Nephron (organoid): ENCODE measurements around the gene FAM168B.
"Not testable (repeated sequence)": the region's sequence is repeated elsewhere in the genome, so short reads cannot be mapped to it uniquely, and the experiment has no call there.

ENCODE experiments used
- H3K27ac Mint-ChIP-seq, 3 experiments: 2 replicates each; pipeline ENCODE4 v1.8.0; 2020; ENCODE audit warnings: mixed read lengths in 3 of 3, mild to moderate bottlenecking in 2 of 3, moderate library complexity in 1 of 3
- H3K27me3 Mint-ChIP-seq: 2 replicates; pipeline ENCODE4 v1.8.0; 2021; ENCODE audit warnings: low read depth, mild to moderate bottlenecking, moderate library complexity, mixed read lengths
- H3K36me3 Mint-ChIP-seq: 2 replicates; pipeline ENCODE4 v1.8.0; 2020; ENCODE audit warnings: low read depth, mixed read lengths
- H3K4me1 Mint-ChIP-seq: 2 replicates; pipeline ENCODE4 v1.8.0; 2020; ENCODE audit warnings: mixed read lengths
- H3K4me3 Mint-ChIP-seq, 3 experiments: 2 replicates each; pipeline ENCODE4 v1.8.0; 2020; ENCODE audit warnings: mild to moderate bottlenecking in 3 of 3, mixed read lengths in 3 of 3, moderate library complexity in 2 of 3
- H3K9me3 Mint-ChIP-seq: 2 replicates; pipeline ENCODE4 v1.8.0; 2020; ENCODE audit warnings: mixed read lengths
- CTCF ChIP-seq, 3 experiments: fragments of 200-600 bp; sonication (generic); IDR thresholded peaks; one replicate each; pipeline ENCODE4 v1.5.0; 2021; ENCODE audit warnings: antibody characterized with exemption in 3 of 3; ENCODE audit not compliant: unreplicated experiment in 3 of 3

Gene FAM168B

GRCh38 chr2:131120815-131121317 lies 27.6 kb upstream of the FAM168B start:
- peaks cover 14% of the 10 kb centered on the region for H3K4me1 Mint-ChIP-seq
- no peak overlapping the region for H3K4me3 Mint-ChIP-seq
- TF ChIP-seq CTCF (IDR thresholded peaks at IDR 0.05; ENCODE audit: unreplicated experiment in 3 of 3), result no peak
- H3K27ac Mint-ChIP-seq, result no peak overlapping the region
- peaks cover 48% of the 10 kb centered on the region for H3K36me3 Mint-ChIP-seq
- no peaks in the 10 kb centered on the region for H3K27me3 Mint-ChIP-seq
- H3K9me3 Mint-ChIP-seq, result no peaks in the 10 kb centered on the region

GRCh38 chr2:131115752-131116151 lies 22.5 kb upstream of the FAM168B start:
- no peak overlapping the region for H3K4me3 Mint-ChIP-seq
- no peaks in the 10 kb centered on the region for H3K9me3 Mint-ChIP-seq
- no peak for TF ChIP-seq CTCF (IDR thresholded peaks at IDR 0.05; ENCODE audit: unreplicated experiment in 3 of 3)
- H3K27me3 Mint-ChIP-seq, result no peaks in the 10 kb centered on the region
- H3K4me1 Mint-ChIP-seq, result peaks cover 20% of the 10 kb centered on the region
- no peak overlapping the region for H3K27ac Mint-ChIP-seq
- H3K36me3 Mint-ChIP-seq, result peaks cover 40% of the 10 kb centered on the region

- H3K27me3 Mint-ChIP-seq, H3K4me3 Mint-ChIP-seq, H3K9me3 Mint-ChIP-seq: not testable (repeated sequence)
- H3K4me1 Mint-ChIP-seq, result peaks cover 20% of the 10 kb centered on the region
- peak overlapping the region in 1 of 3 experiments; percentile 27 for H3K27ac Mint-ChIP-seq
- peaks cover 43% of the 10 kb centered on the region for H3K36me3 Mint-ChIP-seq
Observed at GRCh38 chr2:131114950-131115349, 21.7 kb upstream of the FAM168B start.

GRCh38 chr2:131113566-131114227 lies 20.4 kb upstream of the FAM168B start:
- H3K9me3 Mint-ChIP-seq, result no peaks in the 10 kb centered on the region
- H3K4me1 Mint-ChIP-seq, result peaks cover 20% of the 10 kb centered on the region
- H3K27ac Mint-ChIP-seq, result peak overlapping the region in 1 of 3 experiments; percentile 17
- H3K27me3 Mint-ChIP-seq, result no peaks in the 10 kb centered on the region
- H3K36me3 Mint-ChIP-seq, result peaks cover 43% of the 10 kb centered on the region
- no peak overlapping the region for H3K4me3 Mint-ChIP-seq
- no peak for TF ChIP-seq CTCF (IDR thresholded peaks at IDR 0.05; ENCODE audit: unreplicated experiment in 3 of 3)

- Mint-ChIP-seq H3K4me3 (no peak overlapping the region), H3K27ac (peak overlapping the region in 2 of 3 experiments; percentile 9 to 36), H3K27me3 (no peaks in the 10 kb centered on the region), H3K36me3 (peaks cover 39% of the 10 kb centered on the region), H3K4me1 (peaks cover 20% of the 10 kb centered on the region), H3K9me3 (no peaks in the 10 kb centered on the region)
- no peak for TF ChIP-seq CTCF (IDR thresholded peaks at IDR 0.05; ENCODE audit: unreplicated experiment in 3 of 3)
Observed at GRCh38 chr2:131112529-131112928, 19.3 kb upstream of the FAM168B start.

GRCh38 chr2:131105950-131106801 lies 12.9 kb upstream of the FAM168B start:
- peak overlapping the region; percentile 74 to 96 (median 95) for H3K27ac Mint-ChIP-seq
- H3K9me3 Mint-ChIP-seq, result no peaks in the 10 kb centered on the region
- no peak for TF ChIP-seq CTCF (IDR thresholded peaks at IDR 0.05; ENCODE audit: unreplicated experiment in 3 of 3)
- H3K4me3 Mint-ChIP-seq, result peak overlapping the region; percentile 93 to 97 (median 95)
- H3K27me3 Mint-ChIP-seq, result no peaks in the 10 kb centered on the region
- H3K4me1 Mint-ChIP-seq, result peaks cover 24% of the 10 kb centered on the region
- H3K36me3 Mint-ChIP-seq, result peaks cover 13% of the 10 kb centered on the region
